CD4-positive, alpha-beta T cell treated with Interleukin-21 for 1 hour (primary cell): ENCODE measurements around the gene PGS1.

Experiments used
- DNase-seq: peaks from one replicate; pipeline ENCODE4 v3.0.0-alpha.2; 2020

PGS1 gene

DNA sequence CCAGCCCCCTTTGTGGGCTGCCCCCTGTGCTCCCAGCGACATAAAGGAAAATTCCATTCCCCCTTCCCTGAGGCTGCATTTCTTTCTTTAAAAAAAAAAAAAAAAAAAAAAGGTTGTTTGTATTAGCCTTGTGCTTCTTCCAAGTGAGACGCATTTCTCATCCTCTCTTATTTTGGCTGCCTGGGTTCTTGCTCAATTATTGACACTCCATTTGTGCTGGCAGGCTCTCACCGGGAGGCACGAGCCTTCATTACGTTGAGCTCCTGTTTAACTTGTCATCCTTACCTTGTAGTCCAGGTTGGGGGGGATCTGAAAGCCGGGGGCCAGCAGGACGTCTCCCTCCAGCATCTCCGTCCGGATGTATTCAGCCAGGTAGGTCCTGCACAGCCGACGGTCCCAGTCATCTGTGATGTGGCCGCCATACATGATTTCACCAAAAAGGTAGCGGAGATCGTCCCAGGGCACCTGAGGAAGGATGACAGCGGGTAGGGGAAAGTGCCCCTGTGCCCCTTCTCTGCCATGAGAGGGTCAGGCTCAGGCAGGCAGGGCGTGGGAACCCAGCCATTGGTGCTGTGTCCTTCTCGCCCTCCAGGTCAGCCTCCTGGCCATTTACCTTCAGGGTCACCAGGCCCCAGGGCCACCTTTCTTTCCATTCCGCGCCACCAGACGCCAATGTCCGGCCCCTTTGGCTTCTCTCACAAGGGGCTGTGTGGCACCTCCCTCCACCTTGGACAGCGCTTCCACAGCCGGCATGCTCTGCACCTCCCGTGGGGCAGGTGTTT lies 50.6 kb downstream of the PGS1 start:
- no peak for DNase-seq

DNA sequence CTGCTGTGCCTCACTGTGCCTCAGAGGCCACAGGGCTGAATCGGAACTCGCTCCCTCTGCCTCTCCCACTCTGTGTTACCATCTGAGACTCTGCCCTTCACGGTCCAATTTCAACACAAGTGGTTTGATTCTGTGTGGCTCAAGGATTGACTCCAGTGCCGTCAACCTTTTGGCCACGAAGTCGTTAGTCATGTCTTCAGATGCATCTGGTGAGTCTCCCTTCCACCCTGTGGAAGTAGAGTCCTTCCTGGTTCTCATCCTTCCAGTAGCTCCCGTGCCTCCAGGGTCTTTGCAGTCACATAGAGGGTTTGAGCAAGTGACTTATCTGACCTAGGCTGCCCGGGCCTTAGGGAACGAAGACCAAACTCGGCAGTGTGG lies 51.2 kb downstream of the PGS1 start:
- DNase-seq = no peak

DNA sequence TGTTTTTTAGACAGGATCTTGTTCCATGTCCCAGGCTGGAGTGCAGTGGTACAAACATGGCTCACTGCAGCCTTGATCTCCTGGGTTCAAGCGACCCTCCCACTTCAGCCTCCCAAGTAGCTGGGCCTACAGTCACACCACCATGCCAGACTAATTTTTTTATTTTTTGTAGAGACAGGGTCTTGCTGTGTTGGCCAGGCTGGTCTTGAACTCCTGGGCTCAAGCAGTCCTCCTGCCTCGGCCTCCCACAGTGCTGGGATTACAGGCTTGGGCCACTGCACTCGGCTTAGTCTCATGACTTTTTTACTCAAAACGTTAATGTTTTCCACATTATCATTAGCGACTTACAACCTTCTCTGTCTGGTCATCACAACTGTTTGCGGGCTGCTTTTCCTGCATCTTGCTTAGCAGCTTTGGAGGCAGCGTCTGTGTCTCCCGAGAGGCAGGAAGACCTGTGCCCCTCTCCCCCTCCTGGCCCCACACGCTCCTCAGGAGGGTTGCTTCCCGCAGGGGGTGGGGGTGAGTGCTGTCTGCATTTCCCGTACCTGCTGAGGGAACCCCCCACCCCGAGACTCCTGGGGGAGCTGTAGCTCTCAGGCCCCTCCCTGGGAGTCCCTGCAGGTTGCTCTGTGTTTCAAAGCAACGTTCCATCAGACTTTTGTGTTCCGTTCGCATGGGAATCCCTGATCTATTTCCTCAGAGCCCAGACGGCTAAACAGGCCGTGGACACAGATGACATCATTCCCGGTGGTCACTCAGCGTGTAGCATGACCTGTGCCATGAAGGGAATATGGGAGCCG lies 52.6 kb downstream of the PGS1 start:
- no peak for DNase-seq

- DNase-seq = no peak
Measured at GRCh38 chr17:78431692-78431958, 53.2 kb downstream of the PGS1 start.

GRCh38 chr17:78432226-78433012 lies 54.0 kb downstream of the PGS1 start:
- no peak for DNase-seq

GRCh38 chr17:78433013-78433727 lies 54.7 kb downstream of the PGS1 start:
- no peak for DNase-seq

GRCh38 chr17:78433780-78434335 lies 55.4 kb downstream of the PGS1 start:
- DNase-seq = no peak

DNA sequence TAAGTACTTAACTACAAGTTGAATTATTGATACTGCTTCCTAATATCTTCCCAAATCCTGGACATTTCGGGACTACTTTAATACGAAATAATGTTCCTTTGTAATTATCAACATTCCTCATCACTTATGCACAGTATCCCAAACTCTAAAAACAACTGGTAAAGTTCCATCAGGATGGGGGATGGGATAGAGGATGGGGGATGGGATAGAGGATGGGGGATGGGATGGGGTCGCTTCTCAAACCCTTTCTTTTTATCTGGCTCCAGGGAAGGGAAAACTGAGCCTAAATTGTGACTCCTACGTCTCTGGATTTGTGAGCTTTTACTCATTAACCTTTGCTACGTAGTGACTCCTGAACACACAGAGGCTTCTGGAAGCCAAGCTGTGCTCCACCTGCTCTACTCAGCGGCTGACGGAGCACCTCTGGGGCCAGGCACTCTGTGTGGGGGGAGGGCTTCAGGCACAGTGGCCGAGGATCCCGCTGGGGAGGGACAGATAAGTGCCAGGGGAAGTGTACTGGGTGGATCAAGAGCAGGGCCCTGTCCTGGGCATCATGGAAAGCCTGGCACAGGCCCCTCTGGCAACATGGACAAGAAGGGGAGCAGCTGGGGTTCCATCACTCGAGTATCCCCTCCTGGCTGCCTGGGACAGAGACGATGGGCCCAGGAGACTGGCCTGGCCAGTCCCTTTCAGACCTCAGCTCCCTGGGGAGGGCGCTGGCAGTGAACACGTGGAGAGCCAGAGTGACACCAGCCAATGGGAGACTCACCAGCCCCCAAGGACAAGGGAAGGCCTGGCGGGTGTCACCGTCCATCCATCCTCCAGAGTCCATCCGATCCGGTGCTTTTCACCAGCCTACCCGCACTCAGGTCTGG lies 56.2 kb downstream of the PGS1 start:
- no peak for DNase-seq

GRCh38 chr17:78435330-78436005 lies 57.0 kb downstream of the PGS1 start:
- no peak for DNase-seq

DNA sequence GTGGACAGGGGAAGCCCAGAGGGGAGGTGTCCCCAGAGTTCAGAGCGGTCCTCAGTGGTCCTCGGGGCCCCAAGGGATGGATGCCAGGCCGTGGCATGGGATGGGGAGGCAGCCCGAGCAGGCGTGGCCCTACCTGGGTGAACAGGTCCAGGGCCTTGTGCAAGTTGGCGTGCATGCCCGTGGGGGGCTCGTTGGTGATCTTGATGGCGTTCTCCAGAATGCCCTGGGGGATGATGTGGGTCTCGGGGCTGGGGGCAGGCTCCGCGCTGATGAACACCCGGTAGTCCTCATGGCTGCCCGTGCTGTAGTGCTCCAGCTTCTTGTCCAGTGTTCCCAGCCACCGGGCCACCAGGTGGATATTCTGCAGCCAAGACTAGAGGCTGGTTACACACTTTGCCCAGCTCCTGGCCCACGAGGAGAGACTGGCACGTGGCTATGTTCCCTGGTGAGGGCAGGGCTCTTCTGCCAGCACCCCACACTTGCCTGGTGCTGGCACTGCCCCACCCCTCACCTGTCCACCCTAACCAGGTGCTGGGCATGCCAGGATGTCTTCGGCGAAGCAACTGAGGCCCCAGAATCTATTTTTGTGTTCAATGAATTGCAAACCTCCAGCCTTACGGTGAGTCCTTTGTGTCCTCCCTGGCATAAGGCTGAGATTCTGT lies 59.2 kb downstream of the PGS1 start:
- DNase-seq = no peak

GRCh38 chr17:78438271-78438691 lies 59.8 kb downstream of the PGS1 start:
- DNase-seq = no peak

GRCh38 chr17:78438694-78439325 lies 60.4 kb downstream of the PGS1 start:
- DNase-seq = no peak

DNA sequence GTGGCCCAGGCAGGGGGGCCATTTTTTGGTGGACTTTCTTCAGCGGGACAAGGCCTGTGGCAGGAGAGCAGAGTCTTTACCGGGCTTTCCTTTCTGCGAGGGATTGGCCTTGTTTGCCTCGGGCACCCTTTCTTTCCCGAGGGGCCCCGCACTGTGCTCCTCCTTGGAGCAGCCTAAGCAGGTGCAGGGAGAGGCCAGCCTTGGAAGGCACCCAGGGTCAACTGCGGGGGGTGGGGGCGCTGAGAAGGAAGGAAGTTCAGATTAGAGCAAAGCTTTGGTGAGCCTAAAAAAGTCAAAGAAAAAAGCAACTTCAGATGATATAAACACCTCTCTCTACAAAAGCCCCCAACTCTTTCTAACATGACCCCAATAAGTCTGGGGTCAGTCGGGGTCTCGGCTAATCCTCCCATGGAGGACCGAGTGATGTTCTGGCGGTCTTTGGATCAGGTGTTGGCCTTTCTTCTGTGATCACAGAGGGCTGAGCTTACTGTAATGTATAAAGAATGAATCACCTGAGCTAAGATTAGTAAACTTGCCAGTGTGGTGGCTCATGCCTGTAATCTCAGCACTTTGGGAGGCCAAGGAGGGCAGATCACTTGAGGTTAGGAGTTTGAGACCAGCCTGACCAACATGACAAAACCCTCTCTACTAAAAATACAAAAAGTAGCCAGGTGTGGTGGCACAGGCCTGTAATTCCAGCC lies 63.0 kb downstream of the PGS1 start:
- DNase-seq = no peak

DNA sequence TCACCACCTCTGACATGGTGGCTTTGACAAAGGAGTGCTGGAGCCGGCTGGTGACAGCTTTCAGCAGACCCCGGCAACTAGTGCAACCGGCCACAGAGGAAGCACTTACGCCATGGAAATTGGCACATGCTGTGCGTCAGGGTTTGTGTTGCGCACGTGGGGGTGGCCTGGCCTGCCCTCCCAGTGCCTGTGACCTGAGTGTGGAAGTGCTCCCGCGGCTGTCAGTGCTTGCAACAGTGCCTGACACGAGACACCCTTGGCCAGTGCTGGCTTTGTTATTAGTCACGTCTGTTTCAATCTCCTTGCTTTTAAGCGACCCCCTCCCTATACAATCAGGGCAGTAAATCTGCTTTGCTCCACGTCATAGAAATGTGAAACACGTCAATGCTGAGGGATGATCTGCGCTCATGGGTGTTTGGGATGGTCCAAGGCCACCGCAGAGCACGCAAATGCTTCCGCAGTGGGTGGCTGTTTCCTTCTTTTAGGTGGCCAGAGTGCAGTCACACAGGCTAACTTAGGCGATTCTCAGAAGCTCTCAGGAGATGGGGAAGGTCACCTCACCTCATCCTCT lies 64.3 kb downstream of the PGS1 start:
- DNase-seq = peak; percentile 2

DNA sequence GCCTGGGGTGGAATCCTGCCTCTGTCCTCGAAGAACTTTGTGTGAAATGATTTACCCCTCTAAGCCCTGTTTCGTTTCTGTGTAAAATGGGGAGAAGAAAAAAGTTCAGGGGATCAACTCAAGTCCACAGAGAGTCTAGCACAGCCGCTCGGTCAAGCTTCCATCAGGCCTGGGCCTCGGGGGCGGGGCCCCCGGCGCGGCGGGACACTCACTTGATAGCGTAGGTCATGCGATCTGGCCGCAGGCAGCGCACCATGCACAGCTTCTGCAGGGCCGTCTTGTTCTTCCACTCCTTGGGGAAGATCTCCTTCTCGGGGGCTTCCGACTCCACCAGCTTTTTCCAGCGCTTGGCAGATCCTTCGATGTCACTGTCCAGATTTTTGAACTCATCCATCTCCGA lies 65.9 kb downstream of the PGS1 start:
- no peak for DNase-seq

- DNase-seq = no peak
Measured at GRCh38 chr17:78446833-78447232, 68.4 kb downstream of the PGS1 start.

DNA sequence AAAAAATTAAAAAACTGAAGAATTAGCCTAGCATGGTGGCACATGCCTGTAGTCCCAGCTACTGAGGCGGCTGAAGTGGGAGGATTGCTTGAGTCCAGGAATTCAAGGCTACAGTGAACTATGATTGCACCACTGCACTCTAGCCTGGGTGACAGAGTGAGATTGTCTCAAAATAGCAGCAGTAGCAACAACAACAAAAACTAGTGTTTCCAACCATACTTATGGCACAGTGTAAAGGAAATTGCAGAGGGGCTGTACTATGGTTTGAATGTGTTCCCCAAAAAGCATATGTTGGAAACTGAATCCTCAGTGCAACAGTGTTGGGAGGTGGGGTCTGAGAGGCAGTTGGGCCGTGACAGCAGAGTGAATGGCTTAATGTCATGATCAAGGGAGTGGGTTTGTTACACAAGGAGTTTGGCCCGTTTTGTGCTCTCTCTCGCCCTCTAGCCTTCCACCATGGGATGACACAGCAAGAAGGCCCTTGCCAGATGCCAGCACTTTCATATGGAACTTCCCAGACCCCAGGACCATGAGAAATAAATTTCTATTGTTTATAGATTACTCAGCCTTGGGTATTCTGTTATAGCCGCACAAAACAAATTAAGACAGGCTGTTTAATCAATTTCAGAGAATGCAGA lies 70.0 kb downstream of the PGS1 start:
- no peak for DNase-seq

DNA sequence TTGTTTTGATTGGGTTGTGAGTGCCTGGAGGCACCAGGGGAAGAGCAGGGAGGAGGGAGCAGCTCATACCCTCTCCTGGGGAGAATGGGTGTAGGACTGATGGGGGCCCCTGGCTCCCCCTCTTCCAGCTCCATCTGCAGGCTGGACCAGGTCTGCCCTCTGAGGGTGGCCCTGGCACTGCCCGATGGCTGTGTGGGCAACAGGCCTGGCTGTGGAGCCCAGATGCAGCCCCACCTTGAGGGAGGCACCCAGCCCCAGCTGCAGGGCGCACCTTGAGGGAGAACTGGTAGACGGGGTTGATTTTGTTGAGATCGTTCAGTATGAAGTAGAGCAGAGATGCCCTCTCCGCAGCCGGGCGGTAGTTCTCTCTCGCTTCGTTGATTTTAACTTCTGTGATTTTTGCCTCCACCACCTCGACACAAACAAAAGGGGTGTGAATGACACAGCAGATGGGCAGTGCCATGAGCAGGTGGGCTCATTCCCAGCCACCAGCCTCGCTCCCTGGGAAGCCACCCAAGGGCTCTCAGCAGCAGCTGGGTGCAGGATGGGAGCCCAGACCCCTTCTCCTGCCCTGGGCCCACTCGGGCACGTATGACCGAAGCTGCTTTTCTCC lies 71.6 kb downstream of the PGS1 start:
- DNase-seq = no peak
